ENCODE measurements around the gene SELENON. TPM values are rescaled to one million over a fixed set of nuclear protein-coding genes. Genes with fewer than 3 reads are reported as not detected.
A peak's percentile ranks its signal among the peaks of the same experiment; 100 is the strongest.
"Not testable (repeated sequence)": the region's sequence is repeated elsewhere in the genome, so short reads cannot be mapped to it uniquely, and the experiment has no call there.

SELENON gene
- polyA plus RNA-seq, 2 of the 4 experiments (the other 2 are of a cell fraction) = 16.6 to 41.1 TPM

DNA sequence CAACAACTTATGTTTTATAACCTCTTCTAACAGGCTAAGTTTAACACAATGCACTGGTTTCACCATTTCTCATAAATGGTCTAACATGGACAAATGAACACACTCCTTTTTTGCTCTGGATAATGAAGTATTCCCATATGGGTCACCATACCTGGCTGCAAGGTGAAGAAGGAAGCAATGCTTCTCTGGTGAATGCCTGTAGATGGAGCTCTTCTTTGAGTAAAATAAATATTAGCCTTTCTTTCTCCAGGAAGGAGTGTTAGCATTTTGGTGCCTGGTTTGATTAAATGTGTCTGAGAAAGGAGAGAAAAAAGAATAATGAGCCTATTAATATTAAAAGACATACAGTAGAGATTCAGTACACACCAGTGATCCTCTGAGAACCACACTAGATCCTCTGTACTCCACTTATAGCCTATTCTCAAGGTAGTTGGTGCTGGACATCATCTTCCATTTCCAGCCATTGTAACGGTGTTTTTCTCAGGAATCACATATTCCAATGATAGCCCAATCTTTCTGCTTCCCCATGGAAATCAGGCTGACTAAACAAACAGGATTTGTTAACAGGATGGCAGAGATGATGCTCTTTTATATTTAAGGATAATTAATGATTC is 37.4 kb downstream of the SELENON start:
- ChIA-PET CTCF (interaction anchor here (0.6 to 1.5 kb wide), 10 partner anchors 8 to 185 kb away, joined by 3 to 7 read pairs (median 3); partner anchors contain the start of genes EXTL1, PAFAH2 and PAQR7), POLR2A (interaction anchor here (1.0 kb wide), 1 partner anchor 37 kb away, joined by 3 read pairs; no protein-coding TSS in a partner anchor)
- ATAC-seq (peak in 1 of 2 experiments; percentile 59; a peak in 1 of 6 replicates), FAIRE-seq (no peak), DNase-seq (ENCODE audit: low read depth in 1 of 2, low spot score in 1 of 2) (peak in 1 of 2 experiments; percentile 14)
- 88% methylated on average over 1 of the region's 1 CpG for WGBS (ENCODE audit: missing lambda C conversion rate)
- Histone ChIP-seq H3K4me3 (no peak overlapping the region), H3K9me3 (no peaks in the 10 kb centered on the region), H3K27ac (no peak overlapping the region), H3K4me1 (no peaks in the 10 kb centered on the region), H3K4me2 (no peak overlapping the region)
- no peak for TF ChIP-seq RFX5 (IDR thresholded peaks at IDR 0.05)
- TF ChIP-seq SMC3 (IDR thresholded peaks at IDR 0.05) = peak; percentile 33; the same call in 2 of the 3 replicates
- no peak for TF ChIP-seq FOSL2 (IDR thresholded peaks at IDR 0.05)
- no peak for TF ChIP-seq FOSL2 (CRISPR knock-in tag; IDR thresholded peaks at IDR 0.05)
- TF ChIP-seq, protein P1, sequence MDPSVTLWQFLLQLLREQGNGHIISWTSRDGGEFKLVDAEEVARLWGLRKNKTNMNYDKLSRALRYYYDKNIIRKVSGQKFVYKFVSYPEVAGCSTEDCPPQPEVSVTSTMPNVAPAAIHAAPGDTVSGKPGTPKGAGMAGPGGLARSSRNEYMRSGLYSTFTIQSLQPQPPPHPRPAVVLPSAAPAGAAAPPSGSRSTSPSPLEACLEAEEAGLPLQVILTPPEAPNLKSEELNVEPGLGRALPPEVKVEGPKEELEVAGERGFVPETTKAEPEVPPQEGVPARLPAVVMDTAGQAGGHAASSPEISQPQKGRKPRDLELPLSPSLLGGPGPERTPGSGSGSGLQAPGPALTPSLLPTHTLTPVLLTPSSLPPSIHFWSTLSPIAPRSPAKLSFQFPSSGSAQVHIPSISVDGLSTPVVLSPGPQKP (IDR thresholded peaks at IDR 0.05; ENCODE audit: low read depth, low read length) = no peak
- no peak for TF ChIP-seq KDM5A (IDR thresholded peaks at IDR 0.05)
- TF ChIP-seq, protein P2, sequence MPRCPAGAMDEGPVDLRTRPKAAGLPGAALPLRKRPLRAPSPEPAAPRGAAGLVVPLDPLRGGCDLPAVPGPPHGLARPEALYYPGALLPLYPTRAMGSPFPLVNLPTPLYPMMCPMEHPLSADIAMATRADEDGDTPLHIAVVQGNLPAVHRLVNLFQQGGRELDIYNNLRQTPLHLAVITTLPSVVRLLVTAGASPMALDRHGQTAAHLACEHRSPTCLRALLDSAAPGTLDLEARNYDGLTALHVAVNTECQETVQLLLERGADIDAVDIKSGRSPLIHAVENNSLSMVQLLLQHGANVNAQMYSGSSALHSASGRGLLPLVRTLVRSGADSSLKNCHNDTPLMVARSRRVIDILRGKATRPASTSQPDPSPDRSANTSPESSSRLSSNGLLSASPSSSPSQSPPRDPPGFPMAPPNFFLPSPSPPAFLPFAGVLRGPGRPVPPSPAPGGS (IDR thresholded peaks at IDR 0.05) = no peak
- TF ChIP-seq POLR2AphosphoS2 (conservative IDR thresholded peaks at IDR 0.05; ENCODE audit: low read length) = no peak
- TF ChIP-seq, protein P3, sequence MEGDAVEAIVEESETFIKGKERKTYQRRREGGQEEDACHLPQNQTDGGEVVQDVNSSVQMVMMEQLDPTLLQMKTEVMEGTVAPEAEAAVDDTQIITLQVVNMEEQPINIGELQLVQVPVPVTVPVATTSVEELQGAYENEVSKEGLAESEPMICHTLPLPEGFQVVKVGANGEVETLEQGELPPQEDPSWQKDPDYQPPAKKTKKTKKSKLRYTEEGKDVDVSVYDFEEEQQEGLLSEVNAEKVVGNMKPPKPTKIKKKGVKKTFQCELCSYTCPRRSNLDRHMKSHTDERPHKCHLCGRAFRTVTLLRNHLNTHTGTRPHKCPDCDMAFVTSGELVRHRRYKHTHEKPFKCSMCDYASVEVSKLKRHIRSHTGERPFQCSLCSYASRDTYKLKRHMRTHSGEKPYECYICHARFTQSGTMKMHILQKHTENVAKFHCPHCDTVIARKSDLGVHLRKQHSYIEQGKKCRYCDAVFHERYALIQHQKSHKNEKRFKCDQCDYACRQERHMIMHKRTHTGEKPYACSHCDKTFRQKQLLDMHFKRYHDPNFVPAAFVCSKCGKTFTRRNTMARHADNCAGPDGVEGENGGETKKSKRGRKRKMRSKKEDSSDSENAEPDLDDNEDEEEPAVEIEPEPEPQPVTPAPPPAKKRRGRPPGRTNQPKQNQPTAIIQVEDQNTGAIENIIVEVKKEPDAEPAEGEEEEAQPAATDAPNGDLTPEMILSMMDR (IDR thresholded peaks at IDR 0.05) = peak; percentile 46; the same call in 1 of the 3 replicates
- TF ChIP-seq MAFK (IDR thresholded peaks at IDR 0.05; ENCODE audit: partially characterized antibody) = no peak
- peak; percentile 39 to 49 for TF ChIP-seq RAD21 (conservative IDR thresholded peaks at IDR 0.05 in 1 of 2, IDR thresholded peaks at IDR 0.05 in 1 of 2)
- TF ChIP-seq, protein P4, sequence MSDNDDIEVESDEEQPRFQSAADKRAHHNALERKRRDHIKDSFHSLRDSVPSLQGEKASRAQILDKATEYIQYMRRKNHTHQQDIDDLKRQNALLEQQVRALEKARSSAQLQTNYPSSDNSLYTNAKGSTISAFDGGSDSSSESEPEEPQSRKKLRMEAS (IDR thresholded peaks at IDR 0.05) = no peak

DNA sequence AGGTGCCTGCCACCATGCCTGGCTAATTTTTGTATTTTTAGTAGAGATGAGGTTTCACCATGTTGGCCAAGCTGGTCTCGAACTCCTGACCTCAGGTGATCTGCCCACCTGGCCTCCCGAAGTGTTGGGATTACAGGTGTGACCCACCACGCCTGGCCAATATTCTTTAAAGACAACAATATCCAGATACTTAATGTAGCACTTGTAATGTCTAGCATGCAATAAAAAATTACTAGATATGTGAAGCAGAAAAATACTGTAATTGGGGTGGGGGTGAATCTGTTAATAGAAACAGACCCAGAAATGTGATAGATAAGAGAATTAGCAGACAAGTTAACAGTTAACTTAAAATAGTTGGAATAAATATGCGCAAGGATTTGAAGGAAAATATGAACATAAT is 39.8 kb downstream of the SELENON start:
- H3K4me1 ChIP-seq; H3K9me3 ChIP-seq; H3K4me3 ChIP-seq; H3K27ac ChIP-seq; DNase-seq (ENCODE audit: low read depth in 1 of 2, low spot score in 1 of 2); FAIRE-seq; H3K4me2 ChIP-seq; ATAC-seq; POLR2A ChIA-PET: not testable (repeated sequence)
- 98% methylated on average over 4 of the region's 4 CpGs for WGBS (ENCODE audit: missing lambda C conversion rate)
- CTCF ChIA-PET = interaction anchor here (1.0 to 1.7 kb wide), 3 partner anchors 9 to 158 kb away, joined by 4 to 5 read pairs (median 4); partner anchors contain the start of genes MTFR1L and PAFAH2

DNA sequence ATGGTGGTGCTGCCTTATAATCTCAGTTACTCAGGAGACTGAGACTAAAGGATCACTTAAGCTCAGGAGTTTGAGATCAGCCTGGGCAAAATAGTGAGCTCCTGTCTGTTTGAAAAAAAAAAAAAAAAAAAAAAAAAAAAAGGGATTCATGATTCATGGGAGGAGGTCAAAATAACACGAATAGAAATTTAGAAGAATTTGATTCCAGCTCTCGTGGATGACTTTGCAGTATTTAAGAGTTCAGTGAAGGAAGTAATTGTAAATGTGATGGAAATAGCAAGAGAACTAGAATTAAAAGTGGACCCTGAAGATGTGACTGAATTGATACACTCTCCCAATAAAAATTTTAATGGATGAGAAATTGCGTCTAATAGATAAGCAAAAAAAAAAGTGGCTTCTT is 43.5 kb downstream of the SELENON start:
- ATAC-seq = no peak
- ChIA-PET POLR2A (no interaction called here), CTCF (no interaction called here)
- Histone ChIP-seq H3K4me2 (no peak overlapping the region), H3K9me3 (no peaks in the 10 kb centered on the region), H3K4me1 (no peaks in the 10 kb centered on the region), H3K27ac (no peak overlapping the region), H3K4me3 (no peak overlapping the region)
- DNase-seq (ENCODE audit: low read depth in 1 of 2, low spot score in 1 of 2) = no peak
- no peak for FAIRE-seq
- TF ChIP-seq MYC (IDR thresholded peaks at IDR 0.05; ENCODE audit: borderline replicate concordance, low read length) (no peak), HOXA7 (CRISPR knock-in tag; IDR thresholded peaks at IDR 0.05) (no peak), SREBF2 (IDR thresholded peaks at IDR 0.05) (no peak), RFX5 (IDR thresholded peaks at IDR 0.05) (no peak)
- TF ChIP-seq, protein P3 (IDR thresholded peaks at IDR 0.05) = no peak
- WGBS (ENCODE audit: missing lambda C conversion rate) = 62% methylated on average over 3 of the region's 3 CpGs
